HepG2 (cell line): Measurements from ENCODE around the gene LENEP. TPM values are rescaled to one million over a fixed set of nuclear protein-coding genes. Genes with fewer than 3 reads are reported as not detected.

Source experiments
- ATF7 ChIP-seq, 2 experiments: fragments of 450-650 bp in 1 of 2; sonication (generic) in 1 of 2; formaldehyde crosslinking in 1 of 2; IDR thresholded peaks; 2 replicates each; pipeline versions ENCODE4 v1.4.0 to v1.6.1; 2016 to 2020; ENCODE audit warnings: antibody characterized with exemption in 1 of 2, mild to moderate bottlenecking in 1 of 2, missing genetic modification reagents in 1 of 2
- BRCA1 ChIP-seq: sonication (generic); formaldehyde crosslinking; IDR thresholded peaks from 2 replicates; pipeline ENCODE4 v1.4.0; 2020; ENCODE audit warnings: missing genetic modification reagents
- CBFB ChIP-seq: sonication (generic); formaldehyde crosslinking; IDR thresholded peaks from 2 replicates; pipeline ENCODE4 v1.4.0; 2020; ENCODE audit warnings: missing genetic modification reagents
- CHCHD3 ChIP-seq: sonication (generic); formaldehyde crosslinking; IDR thresholded peaks from 2 replicates; pipeline ENCODE4 v1.8.0; 2022; ENCODE audit warnings: mild to moderate bottlenecking, missing genetic modification reagents, moderate library complexity
- ETV6 ChIP-seq: sonication (generic); formaldehyde crosslinking; conservative IDR thresholded peaks from 2 replicates; pipeline ENCODE4 v1.4.0; 2020; ENCODE audit warnings: missing genetic modification reagents
- GATAD1 ChIP-seq: IDR thresholded peaks from 2 replicates; pipeline ENCODE4 v1.6.1; 2016; ENCODE audit warnings: missing genetic modification reagents, missing compliant biosample characterization
- KLF9 ChIP-seq: IDR thresholded peaks from 2 replicates; pipeline ENCODE4 v1.6.1; 2016; ENCODE audit warnings: low read depth
- MXD1 ChIP-seq: sonication (generic); formaldehyde crosslinking; IDR thresholded peaks from 2 replicates; pipeline ENCODE4 v1.4.0; 2020; ENCODE audit warnings: mild to moderate bottlenecking, missing genetic modification reagents
- U2AF2 ChIP-seq: fragments of 200-400 bp; formaldehyde crosslinking; IDR thresholded peaks from 2 replicates; pipeline ENCODE4 v1.6.1; 2017; ENCODE audit warnings: low read depth, mild to moderate bottlenecking, low read length
- ZBTB21 ChIP-seq: sonication (generic); formaldehyde crosslinking; IDR thresholded peaks from 2 replicates; pipeline ENCODE4 v1.4.0; 2020; ENCODE audit warnings: missing genetic modification reagents
- ZFP37 ChIP-seq: sonication (generic); formaldehyde crosslinking; IDR thresholded peaks from 2 replicates; pipeline ENCODE4 v1.4.0; 2020; ENCODE audit warnings: missing genetic modification reagents, borderline replicate concordance
- ZNF251 ChIP-seq: sonication (generic); formaldehyde crosslinking; IDR thresholded peaks from 2 replicates; pipeline ENCODE4 v1.9.0; 2021; ENCODE audit warnings: mild to moderate bottlenecking, missing genetic modification reagents
- ZNF430 ChIP-seq: sonication (generic); formaldehyde crosslinking; IDR thresholded peaks from 2 replicates; pipeline ENCODE4 v1.9.0; 2021; ENCODE audit warnings: mild to moderate bottlenecking, missing genetic modification reagents
- ZNF431 ChIP-seq: sonication (generic); formaldehyde crosslinking; IDR thresholded peaks from 2 replicates; pipeline ENCODE4 v1.9.0; 2022; ENCODE audit warnings: missing genetic modification reagents, low read depth, mild to moderate bottlenecking, borderline replicate concordance
- ZNF484 ChIP-seq: sonication (generic); formaldehyde crosslinking; IDR thresholded peaks from 2 replicates; pipeline ENCODE4 v1.5.1; 2020; ENCODE audit warnings: mild to moderate bottlenecking, low read depth, missing genetic modification reagents, borderline replicate concordance
- ZNF496 ChIP-seq: sonication (generic); formaldehyde crosslinking; IDR thresholded peaks from 2 replicates; pipeline ENCODE4 v1.8.1; 2023; ENCODE audit warnings: mild to moderate bottlenecking, moderate library complexity, missing genetic modification reagents; ENCODE audit not compliant: insufficient replicate concordance
- polyA plus RNA-seq, 8 experiments: library from polyadenylated mRNA; depleted of rRNA in 3 of 8; stranded (reverse) in 7 of 8; unstranded in 1 of 8; fragments of >200 nt; fragmentation: Illumina TruSeq in 4 of 8; extraction: Trizol in 4 of 8; gene quantifications; 2 replicates each; pipeline versions ENCODE4 v1.2.1 to v1.2.3, GENCODE V29; 2011 to 2016; ENCODE audit warnings: low read depth in 4 of 8, missing spikeins in 1 of 8, mixed read lengths in 1 of 8; ENCODE audit not compliant: insufficient read depth in 1 of 8
- total RNA-seq, 5 experiments: library from RNA; depleted of rRNA; stranded (reverse); fragments of >200 nt; fragmentation: Illumina TruSeq; extraction: Trizol; gene quantifications; 2 replicates each; pipeline ENCODE4 v1.2.3, GENCODE V29; 2016; ENCODE audit warnings: low read depth in 1 of 5
- TF ChIP-seq, protein P1 (sequence below): fragments of 450-650 bp; IDR thresholded peaks from 2 replicates; pipeline ENCODE4 v1.6.1; 2017
- TF ChIP-seq, protein P2 (sequence below): conservative IDR thresholded peaks from 2 replicates; pipeline ENCODE4 v1.6.1; 2018; ENCODE audit warnings: missing genetic modification reagents
- TF ChIP-seq, protein P3 (sequence below): sonication (generic); formaldehyde crosslinking; IDR thresholded peaks from 2 replicates; pipeline ENCODE4 v1.4.0; 2020; ENCODE audit warnings: mild to moderate bottlenecking, missing genetic modification reagents
- TF ChIP-seq, protein P4 (sequence below): sonication (generic); formaldehyde crosslinking; IDR thresholded peaks from 2 replicates; pipeline ENCODE4 v1.4.0; 2020; ENCODE audit warnings: missing genetic modification reagents, borderline replicate concordance

Gene LENEP
- total and polyA plus RNA-seq, 2 of the 13 experiments (the other 11 are each of a cell fraction or from before 2014, with no cell fraction given): 0.29 TPM; not detected in 1

DNA sequence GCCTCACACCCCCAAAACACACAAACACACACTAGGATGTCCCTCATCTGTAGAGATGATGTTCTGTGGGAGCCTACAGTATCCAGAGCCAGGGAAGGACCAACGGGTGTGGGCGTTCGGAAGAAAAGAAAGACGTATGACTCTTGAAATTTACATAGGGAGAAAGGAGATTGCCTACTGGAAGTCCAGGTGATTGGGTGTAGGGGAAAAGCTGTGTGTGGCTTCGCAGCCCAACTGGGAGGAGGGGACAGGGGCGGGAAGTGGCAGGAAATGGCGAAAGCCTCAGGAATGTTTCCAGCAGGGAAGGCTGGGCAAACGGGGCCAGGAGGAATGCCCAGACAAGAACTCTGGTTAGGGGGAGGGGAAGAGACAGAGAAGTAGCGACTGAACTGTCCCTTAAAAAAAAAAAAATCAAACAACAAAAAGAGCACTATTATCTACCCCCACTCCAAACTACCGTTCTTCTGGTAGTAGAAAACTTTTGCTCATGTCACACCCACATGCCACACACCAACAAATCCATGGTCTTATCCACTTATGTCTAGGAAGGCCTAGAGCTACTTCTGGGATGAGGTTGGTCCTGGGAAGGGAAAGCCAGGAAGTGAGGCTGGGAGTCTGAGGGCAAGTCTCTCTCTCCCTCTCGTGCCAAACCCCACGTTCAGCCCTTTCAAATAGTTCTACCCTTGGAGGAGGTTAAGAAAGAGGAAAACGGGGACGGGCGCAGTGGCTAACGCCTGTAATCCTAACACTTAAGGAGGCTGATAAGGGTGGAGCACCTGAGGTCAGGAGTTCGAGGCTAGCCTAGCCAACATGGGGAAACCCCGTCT is 20.7 kb upstream of the LENEP start (continued):
- TF ChIP-seq GATAD1 (CRISPR knock-in tag): peak; percentile 55; the same call in 1 of the 2 replicates
- no peak for TF ChIP-seq ZNF484 (CRISPR knock-in tag)
- TF ChIP-seq ETV6 (CRISPR knock-in tag): no peak; the same call in 1 of the 2 replicates
- TF ChIP-seq CHCHD3 (CRISPR knock-in tag): no peak
- peak; percentile 66; the same call in 1 of the 2 replicates for TF ChIP-seq ZFP37 (CRISPR knock-in tag)
- TF ChIP-seq CBFB (CRISPR knock-in tag): no peak
- no peak for TF ChIP-seq BRCA1 (CRISPR knock-in tag)
- no peak for TF ChIP-seq KLF9
- no peak for TF ChIP-seq ZNF431
- TF ChIP-seq, protein P1, sequence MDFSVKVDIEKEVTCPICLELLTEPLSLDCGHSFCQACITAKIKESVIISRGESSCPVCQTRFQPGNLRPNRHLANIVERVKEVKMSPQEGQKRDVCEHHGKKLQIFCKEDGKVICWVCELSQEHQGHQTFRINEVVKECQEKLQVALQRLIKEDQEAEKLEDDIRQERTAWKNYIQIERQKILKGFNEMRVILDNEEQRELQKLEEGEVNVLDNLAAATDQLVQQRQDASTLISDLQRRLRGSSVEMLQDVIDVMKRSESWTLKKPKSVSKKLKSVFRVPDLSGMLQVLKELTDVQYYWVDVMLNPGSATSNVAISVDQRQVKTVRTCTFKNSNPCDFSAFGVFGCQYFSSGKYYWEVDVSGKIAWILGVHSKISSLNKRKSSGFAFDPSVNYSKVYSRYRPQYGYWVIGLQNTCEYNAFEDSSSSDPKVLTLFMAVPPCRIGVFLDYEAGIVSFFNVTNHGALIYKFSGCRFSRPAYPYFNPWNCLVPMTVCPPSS: no peak
- TF ChIP-seq, protein P2, sequence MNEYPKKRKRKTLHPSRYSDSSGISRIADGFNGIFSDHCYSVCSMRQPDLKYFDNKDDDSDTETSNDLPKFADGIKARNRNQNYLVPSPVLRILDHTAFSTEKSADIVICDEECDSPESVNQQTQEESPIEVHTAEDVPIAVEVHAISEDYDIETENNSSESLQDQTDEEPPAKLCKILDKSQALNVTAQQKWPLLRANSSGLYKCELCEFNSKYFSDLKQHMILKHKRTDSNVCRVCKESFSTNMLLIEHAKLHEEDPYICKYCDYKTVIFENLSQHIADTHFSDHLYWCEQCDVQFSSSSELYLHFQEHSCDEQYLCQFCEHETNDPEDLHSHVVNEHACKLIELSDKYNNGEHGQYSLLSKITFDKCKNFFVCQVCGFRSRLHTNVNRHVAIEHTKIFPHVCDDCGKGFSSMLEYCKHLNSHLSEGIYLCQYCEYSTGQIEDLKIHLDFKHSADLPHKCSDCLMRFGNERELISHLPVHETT (CRISPR knock-in tag): no peak
- TF ChIP-seq, protein P3, sequence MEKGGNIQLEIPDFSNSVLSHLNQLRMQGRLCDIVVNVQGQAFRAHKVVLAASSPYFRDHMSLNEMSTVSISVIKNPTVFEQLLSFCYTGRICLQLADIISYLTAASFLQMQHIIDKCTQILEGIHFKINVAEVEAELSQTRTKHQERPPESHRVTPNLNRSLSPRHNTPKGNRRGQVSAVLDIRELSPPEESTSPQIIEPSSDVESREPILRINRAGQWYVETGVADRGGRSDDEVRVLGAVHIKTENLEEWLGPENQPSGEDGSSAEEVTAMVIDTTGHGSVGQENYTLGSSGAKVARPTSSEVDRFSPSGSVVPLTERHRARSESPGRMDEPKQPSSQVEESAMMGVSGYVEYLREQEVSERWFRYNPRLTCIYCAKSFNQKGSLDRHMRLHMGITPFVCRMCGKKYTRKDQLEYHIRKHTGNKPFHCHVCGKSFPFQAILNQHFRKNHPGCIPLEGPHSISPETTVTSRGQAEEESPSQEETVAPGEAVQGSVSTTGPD: no peak
- no peak; the same call in 1 of the 2 replicates for TF ChIP-seq MXD1
- TF ChIP-seq ATF7 (IDR thresholded peaks at IDR 0.05): no peak
- no peak for TF ChIP-seq ATF7 (CRISPR knock-in tag; IDR thresholded peaks at IDR 0.05)
- TF ChIP-seq, protein P4, sequence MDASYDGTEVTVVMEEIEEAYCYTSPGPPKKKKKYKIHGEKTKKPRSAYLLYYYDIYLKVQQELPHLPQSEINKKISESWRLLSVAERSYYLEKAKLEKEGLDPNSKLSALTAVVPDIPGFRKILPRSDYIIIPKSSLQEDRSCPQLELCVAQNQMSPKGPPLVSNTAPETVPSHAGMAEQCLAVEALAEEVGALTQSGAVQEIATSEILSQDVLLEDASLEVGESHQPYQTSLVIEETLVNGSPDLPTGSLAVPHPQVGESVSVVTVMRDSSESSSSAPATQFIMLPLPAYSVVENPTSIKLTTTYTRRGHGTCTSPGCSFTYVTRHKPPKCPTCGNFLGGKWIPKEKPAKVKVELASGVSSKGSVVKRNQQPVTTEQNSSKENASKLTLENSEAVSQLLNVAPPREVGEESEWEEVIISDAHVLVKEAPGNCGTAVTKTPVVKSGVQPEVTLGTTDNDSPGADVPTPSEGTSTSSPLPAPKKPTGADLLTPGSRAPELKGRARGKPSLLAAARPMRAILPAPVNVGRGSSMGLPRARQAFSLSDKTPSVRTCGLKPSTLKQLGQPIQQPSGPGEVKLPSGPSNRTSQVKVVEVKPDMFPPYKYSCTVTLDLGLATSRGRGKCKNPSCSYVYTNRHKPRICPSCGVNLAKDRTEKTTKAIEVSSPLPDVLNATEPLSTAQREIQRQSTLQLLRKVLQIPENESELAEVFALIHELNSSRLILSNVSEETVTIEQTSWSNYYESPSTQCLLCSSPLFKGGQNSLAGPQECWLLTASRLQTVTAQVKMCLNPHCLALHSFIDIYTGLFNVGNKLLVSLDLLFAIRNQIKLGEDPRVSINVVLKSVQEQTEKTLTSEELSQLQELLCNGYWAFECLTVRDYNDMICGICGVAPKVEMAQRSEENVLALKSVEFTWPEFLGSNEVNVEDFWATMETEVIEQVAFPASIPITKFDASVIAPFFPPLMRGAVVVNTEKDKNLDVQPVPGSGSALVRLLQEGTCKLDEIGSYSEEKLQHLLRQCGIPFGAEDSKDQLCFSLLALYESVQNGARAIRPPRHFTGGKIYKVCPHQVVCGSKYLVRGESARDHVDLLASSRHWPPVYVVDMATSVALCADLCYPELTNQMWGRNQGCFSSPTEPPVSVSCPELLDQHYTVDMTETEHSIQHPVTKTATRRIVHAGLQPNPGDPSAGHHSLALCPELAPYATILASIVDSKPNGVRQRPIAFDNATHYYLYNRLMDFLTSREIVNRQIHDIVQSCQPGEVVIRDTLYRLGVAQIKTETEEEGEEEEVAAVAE (CRISPR knock-in tag): no peak
- TF ChIP-seq ZNF251 (CRISPR knock-in tag): no peak
- TF ChIP-seq ZNF496 (CRISPR knock-in tag): no peak
- TF ChIP-seq ZNF430 (CRISPR knock-in tag): peak; percentile 23; the same call in 1 of the 2 replicates
- no peak for TF ChIP-seq ZBTB21
- no peak for TF ChIP-seq U2AF2
